Caco-2 (cell line): ENCODE results near the gene SNIP1. TPM values are rescaled to one million over a fixed set of nuclear protein-coding genes. Genes with fewer than 3 reads are reported as not detected.

Experiments
- BruUV-seq: library from RNA; stranded (reverse); fragments of 400-500 nt; replicated peaks from 2 replicates; lab custom pipeline; 2021; lab: Mats Ljungman, UMichigan
- CTCF ChIA-PET: fragments of 300-600 bp; sonication (Branson Sonifier 250); formaldehyde crosslinking; loops from one replicate; lab custom pipeline; 2022; ENCODE audit warnings: antibody characterized with exemption; lab: Charles Lee
- POLR2A ChIA-PET: fragments of 300-600 bp; sonication (Branson Sonifier 250); formaldehyde crosslinking; loops from one replicate; lab custom pipeline; 2022; ENCODE audit warnings: antibody characterized with exemption; lab: Charles Lee
- DNase-seq, 2 experiments: peaks; one replicate each; pipeline versions ENCODE4 v3.0.0 to v3.0.0-alpha.2; 2020 to 2022
- H3K27me3 ChIP-seq: replicated peaks from 2 replicates; pipeline ENCODE4 v1.6.0; 2011; ENCODE audit warnings: low read length; ENCODE audit not compliant: control insufficient read depth, insufficient read depth
- H3K36me3 ChIP-seq: 2 replicates; pipeline ENCODE4 v1.5.1; 2011; ENCODE audit warnings: low read length; ENCODE audit not compliant: control insufficient read depth, insufficient read depth
- H3K4me1 ChIP-seq: fragments of 250-450 bp; sonication (Bioruptor Pico); 2 replicates; pipeline ENCODE4 v1.5.1; 2020; ENCODE audit warnings: mild to moderate bottlenecking
- H3K4me3 ChIP-seq: 2 replicates; pipeline ENCODE4 v1.5.1; 2011; ENCODE audit warnings: low read depth, mild to moderate bottlenecking, control low read depth, low read length
- H3K9me3 ChIP-seq: fragments of 250-450 bp; sonication (Bioruptor Pico); 2 replicates; pipeline ENCODE4 v1.5.1; 2020; ENCODE audit warnings: mild to moderate bottlenecking, moderate library complexity
- H3K27ac Mint-ChIP-seq: one replicate; pipeline ENCODE4 v1.8.0; 2022; ENCODE audit warnings: mixed read lengths; ENCODE audit not compliant: unreplicated experiment
- H3K27me3 Mint-ChIP-seq: one replicate; pipeline ENCODE4 v1.8.0; 2022; ENCODE audit warnings: mixed read lengths; ENCODE audit not compliant: insufficient read depth, unreplicated experiment
- H3K36me3 Mint-ChIP-seq: one replicate; pipeline ENCODE4 v1.8.0; 2022; ENCODE audit warnings: mild to moderate bottlenecking, mixed read lengths; ENCODE audit not compliant: insufficient read depth, unreplicated experiment
- H3K4me1 Mint-ChIP-seq: one replicate; pipeline ENCODE4 v1.8.0; 2022; ENCODE audit warnings: low read depth, mixed read lengths; ENCODE audit not compliant: unreplicated experiment
- H3K4me3 Mint-ChIP-seq: one replicate; pipeline ENCODE4 v1.8.0; 2022; ENCODE audit warnings: mild to moderate bottlenecking, moderate library complexity, mixed read lengths; ENCODE audit not compliant: unreplicated experiment
- H3K9me3 Mint-ChIP-seq: one replicate; pipeline ENCODE4 v1.8.0; 2022; ENCODE audit warnings: mixed read lengths; ENCODE audit not compliant: unreplicated experiment
- intact Hi-C: fragments of 100-400 bp; cut with micrococcal nuclease; formaldehyde crosslinking; loops from one replicate; pipeline ENCODE4 v1.10.0; 2022; ENCODE audit not compliant: unreplicated experiment
- total RNA-seq: library from RNA; stranded (reverse); gene quantifications from 2 replicates; pipeline ENCODE4 v1.2.3, GENCODE V29; 2022
- TF ChIP-seq, protein P1 (sequence below), 2 experiments: fragments of 200-600 bp in 1 of 2; IDR thresholded peaks; 1 replicate in 1 of 2; 2 replicates in 1 of 2; pipeline versions ENCODE4 v1.5.1 to v1.8.0; 2011 to 2022; ENCODE audit warnings: antibody characterized with exemption in 1 of 2, control low read depth in 1 of 2, inconsistent platforms in 1 of 2, low read depth in 1 of 2, low read length in 1 of 2, mild to moderate bottlenecking in 1 of 2, moderate library complexity in 1 of 2; ENCODE audit not compliant: insufficient read depth in 1 of 2, severe bottlenecking in 1 of 2, unreplicated experiment in 1 of 2

SNIP1 gene
- total RNA-seq, 1 experiment from 2014 or later: 13.7 TPM

DNA sequence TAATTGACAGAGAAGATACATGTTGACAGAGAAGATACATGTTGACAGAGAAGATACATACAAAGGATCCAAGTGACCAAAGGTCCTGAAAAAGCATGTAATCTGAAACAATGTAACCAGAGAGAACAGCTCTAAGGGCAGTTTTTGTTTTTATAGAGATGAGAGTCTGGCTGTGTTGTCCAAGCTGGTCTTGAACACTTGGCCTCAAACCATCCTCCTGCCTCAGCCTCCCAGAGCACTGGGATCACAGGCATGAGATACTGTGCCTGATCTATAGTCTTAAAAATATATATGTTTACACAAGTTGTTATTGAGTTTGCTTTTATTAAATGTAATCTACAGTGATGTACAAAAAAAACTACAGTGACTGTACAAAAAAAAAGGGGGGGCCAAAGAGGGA lies 52.0 kb downstream of the SNIP1 start:
- Histone ChIP-seq H3K27me3 (no peaks in the 10 kb centered on the region), H3K9me3 (no peaks in the 10 kb centered on the region), H3K36me3 (no peaks in the 10 kb centered on the region), H3K4me3 (no peak overlapping the region), H3K4me1 (no peaks in the 10 kb centered on the region)
- ChIA-PET POLR2A (no interaction called here), CTCF (no interaction called here)
- Mint-ChIP-seq H3K27ac (no peak overlapping the region), H3K9me3 (no peaks in the 10 kb centered on the region), H3K27me3 (no peaks in the 10 kb centered on the region), H3K4me1 (no peaks in the 10 kb centered on the region), H3K4me3 (no peak overlapping the region), H3K36me3 (peaks cover 29% of the 10 kb centered on the region)
- no peak for DNase-seq
- intact Hi-C loops: no loop called here
- BruUV-seq: no TSS peak
- TF ChIP-seq, protein P1, sequence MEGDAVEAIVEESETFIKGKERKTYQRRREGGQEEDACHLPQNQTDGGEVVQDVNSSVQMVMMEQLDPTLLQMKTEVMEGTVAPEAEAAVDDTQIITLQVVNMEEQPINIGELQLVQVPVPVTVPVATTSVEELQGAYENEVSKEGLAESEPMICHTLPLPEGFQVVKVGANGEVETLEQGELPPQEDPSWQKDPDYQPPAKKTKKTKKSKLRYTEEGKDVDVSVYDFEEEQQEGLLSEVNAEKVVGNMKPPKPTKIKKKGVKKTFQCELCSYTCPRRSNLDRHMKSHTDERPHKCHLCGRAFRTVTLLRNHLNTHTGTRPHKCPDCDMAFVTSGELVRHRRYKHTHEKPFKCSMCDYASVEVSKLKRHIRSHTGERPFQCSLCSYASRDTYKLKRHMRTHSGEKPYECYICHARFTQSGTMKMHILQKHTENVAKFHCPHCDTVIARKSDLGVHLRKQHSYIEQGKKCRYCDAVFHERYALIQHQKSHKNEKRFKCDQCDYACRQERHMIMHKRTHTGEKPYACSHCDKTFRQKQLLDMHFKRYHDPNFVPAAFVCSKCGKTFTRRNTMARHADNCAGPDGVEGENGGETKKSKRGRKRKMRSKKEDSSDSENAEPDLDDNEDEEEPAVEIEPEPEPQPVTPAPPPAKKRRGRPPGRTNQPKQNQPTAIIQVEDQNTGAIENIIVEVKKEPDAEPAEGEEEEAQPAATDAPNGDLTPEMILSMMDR (IDR thresholded peaks at IDR 0.05; ENCODE audit: insufficient read depth in 1 of 2, low read depth in 1 of 2, low read length in 1 of 2, severe bottlenecking in 1 of 2, unreplicated experiment in 1 of 2): no peak

DNA sequence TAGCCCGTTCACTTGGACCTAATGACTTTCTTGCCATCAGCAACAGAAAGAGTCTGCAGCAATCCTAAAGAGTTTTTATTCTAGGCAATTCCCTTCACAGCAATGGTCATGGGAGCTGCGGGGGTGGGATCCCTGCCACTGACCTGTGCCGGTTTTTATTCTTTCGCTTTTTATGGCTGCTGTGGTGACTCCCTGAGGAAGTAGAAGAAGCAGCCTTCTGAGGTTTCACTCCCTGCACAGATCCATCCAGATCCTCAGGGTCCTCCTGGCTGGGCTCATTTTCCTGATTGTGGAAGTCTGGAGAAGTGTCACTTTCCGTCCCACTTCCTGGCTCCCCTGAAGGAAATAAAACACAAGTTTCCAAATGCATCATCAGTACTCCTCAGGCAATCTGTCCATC lies 52.4 kb downstream of the SNIP1 start:
- TF ChIP-seq, protein P1 (IDR thresholded peaks at IDR 0.05; ENCODE audit: insufficient read depth in 1 of 2, low read depth in 1 of 2, low read length in 1 of 2, severe bottlenecking in 1 of 2, unreplicated experiment in 1 of 2): no peak
- intact Hi-C loops: no loop called here
- no peaks in the 10 kb centered on the region for H3K9me3 ChIP-seq
- Mint-ChIP-seq H3K27ac (no peak overlapping the region), H3K27me3 (no peaks in the 10 kb centered on the region), H3K4me3 (no peak overlapping the region), H3K9me3 (no peaks in the 10 kb centered on the region), H3K4me1 (no peaks in the 10 kb centered on the region), H3K36me3 (peaks cover 24% of the 10 kb centered on the region)
- H3K4me1 ChIP-seq: no peaks in the 10 kb centered on the region
- no TSS peak for BruUV-seq
- POLR2A ChIA-PET: no interaction called here
- no peak overlapping the region for H3K4me3 ChIP-seq
- CTCF ChIA-PET: no interaction called here
- H3K36me3 ChIP-seq: no peaks in the 10 kb centered on the region
- DNase-seq: no peak
- H3K27me3 ChIP-seq: no peaks in the 10 kb centered on the region

DNA sequence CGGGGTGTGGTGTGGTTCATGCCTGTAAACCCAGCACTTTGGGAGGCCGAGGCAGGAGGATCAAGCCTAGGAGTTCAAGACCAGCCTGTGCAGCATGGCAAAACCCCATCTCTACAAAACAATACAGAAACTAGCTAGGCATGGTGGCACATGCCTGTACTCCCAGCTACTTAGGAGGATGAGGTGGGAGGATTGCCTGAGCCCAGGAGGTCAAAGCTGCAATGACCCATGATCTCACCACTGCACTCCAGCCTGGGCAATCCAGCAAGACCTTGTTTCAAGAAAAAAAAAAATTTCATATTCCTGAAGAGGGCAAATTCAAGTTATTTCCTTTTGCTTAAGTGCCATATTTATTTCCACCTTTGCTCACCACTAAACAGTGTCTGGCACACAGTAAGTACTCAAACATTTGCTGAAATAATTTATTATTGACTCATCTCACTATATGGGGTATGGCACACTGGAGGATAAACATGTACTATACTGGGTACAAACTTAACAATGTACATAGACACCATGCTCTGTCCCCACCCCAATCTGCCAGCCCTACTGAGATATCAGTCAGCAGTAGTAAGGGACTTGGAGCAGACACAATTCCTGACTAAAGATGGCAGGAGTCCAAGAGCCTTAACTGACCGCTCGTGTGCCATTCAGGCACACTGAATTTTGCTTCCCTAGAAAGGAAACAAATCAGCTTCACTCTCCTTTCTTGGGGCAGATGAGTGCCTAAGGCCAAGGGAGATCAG lies 55.0 kb downstream of the SNIP1 start:
- H3K9me3 ChIP-seq: no peaks in the 10 kb centered on the region
- H3K36me3 ChIP-seq: no peaks in the 10 kb centered on the region
- BruUV-seq: no TSS peak
- no peak overlapping the region for H3K27ac Mint-ChIP-seq
- TF ChIP-seq, protein P1 (IDR thresholded peaks at IDR 0.05; ENCODE audit: insufficient read depth in 1 of 2, low read depth in 1 of 2, low read length in 1 of 2, severe bottlenecking in 1 of 2, unreplicated experiment in 1 of 2): no peak
- ChIA-PET CTCF (no interaction called here), POLR2A (no interaction called here)
- no peaks in the 10 kb centered on the region for H3K9me3 Mint-ChIP-seq
- no peaks in the 10 kb centered on the region for H3K4me1 ChIP-seq
- DNase-seq: no peak
- no peaks in the 10 kb centered on the region for H3K4me1 Mint-ChIP-seq
- no peaks in the 10 kb centered on the region for H3K27me3 ChIP-seq
- H3K4me3 ChIP-seq: no peak overlapping the region
- H3K27me3 Mint-ChIP-seq: no peaks in the 10 kb centered on the region
- H3K36me3 Mint-ChIP-seq: peaks cover 22% of the 10 kb centered on the region
- intact Hi-C loops: no loop called here
- H3K4me3 Mint-ChIP-seq: no peak overlapping the region
